Hepatocyte (in vitro differentiated cells): ENCODE results near the gene TMEM100. TPM values are rescaled to one million over a fixed set of nuclear protein-coding genes. Genes with fewer than 3 reads are reported as not detected.

Experiments used
- DNase-seq: peaks from one replicate; pipeline ENCODE4 v3.0.0-alpha.2; 2016; ENCODE audit warnings: low spot score
- H2AFZ ChIP-seq: fragments of 200-600 bp; sonication (generic); 2 replicates; pipeline ENCODE4 v1.6.0; 2016; ENCODE audit warnings: antibody characterized with exemption, mild to moderate bottlenecking
- H3K27ac ChIP-seq: fragments of 200-600 bp; sonication (generic); 2 replicates; pipeline ENCODE4 v1.5.1; 2016; ENCODE audit warnings: mild to moderate bottlenecking
- H3K27me3 ChIP-seq: fragments of 200-600 bp; sonication (generic); 2 replicates; pipeline ENCODE4 v1.6.1; 2016
- H3K36me3 ChIP-seq: fragments of 200-600 bp; sonication (generic); replicated peaks from 2 replicates; pipeline ENCODE4 v1.5.1; 2016; ENCODE audit warnings: low read depth; ENCODE audit not compliant: insufficient read depth
- H3K4me1 ChIP-seq: fragments of 200-600 bp; sonication (generic); 2 replicates; pipeline ENCODE4 v1.5.1; 2016; ENCODE audit warnings: mild to moderate bottlenecking, moderate library complexity; ENCODE audit not compliant: insufficient read depth
- H3K4me2 ChIP-seq: fragments of 200-600 bp; sonication (generic); 2 replicates; pipeline ENCODE4 v1.6.0; 2016
- H3K4me3 ChIP-seq: fragments of 200-600 bp; sonication (generic); 2 replicates; pipeline ENCODE4 v1.5.1; 2016; ENCODE audit warnings: mild to moderate bottlenecking
- H3K79me2 ChIP-seq: fragments of 200-600 bp; sonication (generic); 2 replicates; pipeline ENCODE4 v1.6.0; 2017; ENCODE audit warnings: mild to moderate bottlenecking
- H3K9me2 ChIP-seq: fragments of 200-600 bp; sonication (generic); replicated peaks from 2 replicates; pipeline ENCODE4 v1.6.0; 2017; ENCODE audit warnings: mild to moderate bottlenecking; ENCODE audit not compliant: insufficient read depth
- H3K9me3 ChIP-seq: fragments of 200-600 bp; sonication (generic); 2 replicates; pipeline ENCODE4 v1.5.1; 2016; ENCODE audit warnings: low read depth, mild to moderate bottlenecking
- H4K20me1 ChIP-seq: fragments of 200-600 bp; sonication (generic); 2 replicates; pipeline ENCODE4 v1.6.0; 2016; ENCODE audit warnings: mild to moderate bottlenecking; ENCODE audit not compliant: insufficient read depth, poor library complexity, severe bottlenecking
- EZH2 ChIP-seq: fragments of 200-600 bp; sonication (generic); IDR thresholded peaks from 2 replicates; pipeline ENCODE4 v1.6.1; 2016; ENCODE audit warnings: antibody characterized with exemption, mild to moderate bottlenecking, borderline replicate concordance
- EZH2phosphoT487 ChIP-seq: fragments of 200-600 bp; sonication (generic); IDR thresholded peaks from one replicate; pipeline ENCODE4 v1.6.1; 2018; ENCODE audit warnings: antibody characterized with exemption, mild to moderate bottlenecking, low read depth, moderate library complexity; ENCODE audit not compliant: unreplicated experiment, severe bottlenecking
- WGBS: methylation state at CpG from one replicate; pipeline ENCODE4 v1.1.6; 2016; ENCODE audit warnings: low lambda C conversion rate; ENCODE audit errors: missing lambda C conversion rate; 5-methylcytosine and 5-hydroxymethylcytosine counted together
- polyA plus RNA-seq: library from polyadenylated mRNA; unstranded; fragments of >200 nt; fragmentation: Nextera tagmentation; extraction: Ambion mirVana; gene quantifications from 2 replicates; pipeline ENCODE4 v1.2.1, GENCODE V29; 2016
- total RNA-seq: library from RNA; depleted of rRNA; stranded (reverse); fragments of >200 nt; gene quantifications from 2 replicates; pipeline ENCODE4 v1.2.3, GENCODE V29; 2014
- TF ChIP-seq, protein P1 (sequence below): fragments of 200-600 bp; sonication (generic); IDR thresholded peaks from 2 replicates; pipeline ENCODE4 v1.5.1; 2016; ENCODE audit warnings: antibody characterized with exemption, mild to moderate bottlenecking; ENCODE audit not compliant: poor library complexity

The TMEM100 gene
- total and polyA plus RNA-seq, 2 experiments from 2014 or later = 9.3 to 18.5 TPM

DNA sequence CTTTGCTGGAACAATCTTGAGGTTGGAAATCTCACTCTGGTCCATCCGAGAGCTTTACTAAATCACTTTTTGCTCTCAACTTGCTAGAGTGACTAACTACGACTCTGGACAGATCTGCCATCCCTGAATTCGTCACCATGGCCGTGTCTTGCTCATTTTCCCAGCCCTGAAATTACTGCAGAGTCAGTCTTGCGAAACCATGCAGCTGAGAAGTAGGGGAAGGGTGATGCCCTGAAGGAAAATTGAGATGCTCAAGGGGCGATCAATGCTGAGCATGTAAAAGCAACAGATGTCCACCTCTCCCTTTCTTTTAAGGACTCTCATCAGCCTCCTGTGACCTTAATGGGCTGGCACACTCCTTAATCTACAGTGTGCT is 46.9 kb upstream of the TMEM100 start:
- H3K27ac ChIP-seq = no peak overlapping the region
- no peak overlapping the region for H3K4me2 ChIP-seq
- TF ChIP-seq EZH2phosphoT487 = no peak
- no peak for TF ChIP-seq EZH2
- TF ChIP-seq, protein P1, sequence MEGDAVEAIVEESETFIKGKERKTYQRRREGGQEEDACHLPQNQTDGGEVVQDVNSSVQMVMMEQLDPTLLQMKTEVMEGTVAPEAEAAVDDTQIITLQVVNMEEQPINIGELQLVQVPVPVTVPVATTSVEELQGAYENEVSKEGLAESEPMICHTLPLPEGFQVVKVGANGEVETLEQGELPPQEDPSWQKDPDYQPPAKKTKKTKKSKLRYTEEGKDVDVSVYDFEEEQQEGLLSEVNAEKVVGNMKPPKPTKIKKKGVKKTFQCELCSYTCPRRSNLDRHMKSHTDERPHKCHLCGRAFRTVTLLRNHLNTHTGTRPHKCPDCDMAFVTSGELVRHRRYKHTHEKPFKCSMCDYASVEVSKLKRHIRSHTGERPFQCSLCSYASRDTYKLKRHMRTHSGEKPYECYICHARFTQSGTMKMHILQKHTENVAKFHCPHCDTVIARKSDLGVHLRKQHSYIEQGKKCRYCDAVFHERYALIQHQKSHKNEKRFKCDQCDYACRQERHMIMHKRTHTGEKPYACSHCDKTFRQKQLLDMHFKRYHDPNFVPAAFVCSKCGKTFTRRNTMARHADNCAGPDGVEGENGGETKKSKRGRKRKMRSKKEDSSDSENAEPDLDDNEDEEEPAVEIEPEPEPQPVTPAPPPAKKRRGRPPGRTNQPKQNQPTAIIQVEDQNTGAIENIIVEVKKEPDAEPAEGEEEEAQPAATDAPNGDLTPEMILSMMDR = no peak

DNA sequence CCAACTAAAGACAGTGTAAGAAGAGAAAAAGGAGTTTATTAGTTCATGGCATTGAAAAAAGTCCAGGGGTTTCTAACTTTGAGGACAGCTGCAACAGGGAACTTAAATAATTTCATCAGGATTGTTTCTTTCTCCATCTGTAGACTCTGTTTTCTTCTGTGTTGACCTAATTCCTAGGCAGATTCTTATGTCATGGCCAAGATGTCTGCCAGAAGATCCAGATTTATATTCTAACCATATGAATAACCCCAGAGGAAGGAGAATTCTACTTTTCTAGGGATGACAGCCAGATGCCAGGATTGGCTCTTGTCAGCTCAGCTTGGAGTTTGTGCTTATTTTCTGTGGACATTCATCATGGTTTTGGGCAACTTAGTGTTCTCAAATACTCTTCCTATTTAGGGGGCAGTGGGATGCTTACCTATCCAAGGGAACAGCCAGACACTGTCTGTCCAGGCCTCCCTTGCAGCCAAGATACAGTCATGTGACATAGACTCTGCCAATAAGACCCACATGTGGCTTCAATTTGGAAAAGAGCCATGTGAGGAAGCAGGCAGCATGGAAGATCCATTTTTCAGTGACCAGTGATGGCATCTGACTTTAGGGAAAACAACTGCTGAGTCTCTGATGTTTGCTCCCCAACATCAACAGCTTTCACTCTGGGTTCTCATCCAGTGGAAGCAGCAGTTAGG is 46.4 kb upstream of the TMEM100 start:
- H4K20me1 ChIP-seq = no peaks in the 10 kb centered on the region
- no peak overlapping the region for H3K4me2 ChIP-seq
- no peaks in the 10 kb centered on the region for H3K36me3 ChIP-seq
- H3K27ac ChIP-seq = no peak overlapping the region
- H3K27me3 ChIP-seq = no peaks in the 10 kb centered on the region
- TF ChIP-seq EZH2phosphoT487 (no peak), EZH2 (no peak)
- TF ChIP-seq, protein P1 = no peak
- H3K4me3 ChIP-seq = no peak overlapping the region
- no peak overlapping the region for H2AFZ ChIP-seq
- no peak for DNase-seq
- peaks cover 11% of the 10 kb centered on the region for H3K79me2 ChIP-seq
- H3K9me2 ChIP-seq = no peaks in the 10 kb centered on the region
- peaks cover 5% of the 10 kb centered on the region for H3K4me1 ChIP-seq
- H3K9me3 ChIP-seq = no peaks in the 10 kb centered on the region

More for the DNA sequence above, 46.9 kb upstream of the TMEM100 start:
- 79% methylated on average over 6 of the region's 6 CpGs for WGBS
- Histone ChIP-seq H4K20me1 (no peaks in the 10 kb centered on the region), H3K9me2 (no peaks in the 10 kb centered on the region), H3K4me1 (peaks cover 5% of the 10 kb centered on the region), H2AFZ (no peak overlapping the region), H3K27me3 (no peaks in the 10 kb centered on the region), H3K4me3 (no peak overlapping the region), H3K9me3 (no peaks in the 10 kb centered on the region), H3K79me2 (peaks cover 8% of the 10 kb centered on the region), H3K36me3 (no peaks in the 10 kb centered on the region)
- DNase-seq = peak; percentile 21

DNA sequence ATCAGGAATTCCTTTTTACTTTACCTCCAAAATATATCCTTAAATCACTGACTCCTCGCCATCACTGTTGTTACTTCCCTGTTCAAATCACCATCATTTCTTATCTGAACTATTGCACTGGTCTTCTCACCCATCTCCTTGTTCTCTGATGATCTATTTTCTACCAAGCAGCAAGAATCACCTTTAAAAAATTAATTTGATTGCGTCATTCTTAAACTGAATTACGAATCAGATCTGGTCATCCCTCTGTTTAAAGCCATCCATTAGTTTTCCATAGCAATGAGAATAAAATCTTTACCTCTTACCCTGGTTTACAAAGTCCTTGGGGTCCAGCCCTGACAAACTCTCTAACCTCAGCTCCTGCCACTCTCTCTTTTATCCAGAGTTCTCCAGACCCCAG is 42.8 kb upstream of the TMEM100 start:
- no peak for DNase-seq
- H3K4me1 ChIP-seq = peaks cover 15% of the 10 kb centered on the region
- no peaks in the 10 kb centered on the region for H3K9me2 ChIP-seq
- H3K9me3 ChIP-seq = no peaks in the 10 kb centered on the region
- H2AFZ ChIP-seq = no peak overlapping the region
- no peak overlapping the region for H3K4me3 ChIP-seq
- TF ChIP-seq, protein P1 = no peak
- TF ChIP-seq EZH2 (no peak), EZH2phosphoT487 (no peak)
- H3K27me3 ChIP-seq = no peaks in the 10 kb centered on the region
- H3K79me2 ChIP-seq = peaks cover 41% of the 10 kb centered on the region
- H3K36me3 ChIP-seq = no peaks in the 10 kb centered on the region
- no peaks in the 10 kb centered on the region for H4K20me1 ChIP-seq
- no peak overlapping the region for H3K27ac ChIP-seq
- no peak overlapping the region for H3K4me2 ChIP-seq
- 92% methylated on average over 3 of the region's 3 CpGs for whole genome bisulfite sequencing
